WERI-Rb-1 (cell line): ENCODE data around the gene MXRA5.
"Not testable (repeated sequence)": the region's sequence is repeated elsewhere in the genome, so short reads cannot be mapped to it uniquely, and the experiment has no call there.

Experiments
- DNase-seq: peaks from one replicate; pipeline ENCODE4 v3.0.0-alpha.2; 2020
- H3K27ac ChIP-seq: fragments of 250-450 bp; sonication (Bioruptor Pico); 2 replicates; pipeline ENCODE4 v1.5.1; 2020; ENCODE audit warnings: mild to moderate bottlenecking, moderate library complexity
- H3K27me3 ChIP-seq: fragments of 250-450 bp; sonication (Bioruptor Pico); 2 replicates; pipeline ENCODE4 v1.5.1; 2021; ENCODE audit warnings: mild to moderate bottlenecking, low read depth, moderate library complexity; ENCODE audit not compliant: insufficient read depth, severe bottlenecking
- H3K36me3 ChIP-seq: fragments of 250-450 bp; sonication (Bioruptor Pico); 2 replicates; pipeline ENCODE4 v1.5.1; 2020; ENCODE audit warnings: mild to moderate bottlenecking, moderate library complexity
- H3K4me3 ChIP-seq: 2 replicates; pipeline ENCODE4 v1.5.1; 2011; ENCODE audit warnings: low read depth, mild to moderate bottlenecking, control low read depth, low read length
- H3K9me3 ChIP-seq: fragments of 250-450 bp; sonication (Bioruptor Pico); 2 replicates; pipeline ENCODE4 v1.5.1; 2021; ENCODE audit warnings: mild to moderate bottlenecking, moderate library complexity; ENCODE audit not compliant: severe bottlenecking
- CTCF ChIP-seq: IDR thresholded peaks from 2 replicates; pipeline ENCODE4 v1.5.1; 2011; ENCODE audit warnings: low read depth, mild to moderate bottlenecking, control low read depth, inconsistent platforms, low read length

MXRA5 gene

GRCh38 chrX:3348191-3348590 is 1.7 kb upstream of the MXRA5 start:
- Histone ChIP-seq H3K4me3 (no peak overlapping the region), H3K9me3 (peaks cover 6% of the 10 kb centered on the region), H3K27ac (no peak overlapping the region), H3K27me3 (peaks cover 11% of the 10 kb centered on the region), H3K36me3 (no peaks in the 10 kb centered on the region)
- no peak for DNase-seq
- no peak for TF ChIP-seq CTCF

- DNase-seq = no peak
- Histone ChIP-seq H3K9me3 (peaks cover 6% of the 10 kb centered on the region), H3K27ac (no peak overlapping the region), H3K27me3 (peaks cover 11% of the 10 kb centered on the region), H3K4me3 (no peak overlapping the region), H3K36me3 (no peaks in the 10 kb centered on the region)
- no peak for TF ChIP-seq CTCF
Measured at GRCh38 chrX:3345281-3346191, 916 bp downstream of the MXRA5 start.

GRCh38 chrX:3343569-3343968 is 2.9 kb downstream of the MXRA5 start:
- DNase-seq, H3K27ac ChIP-seq, H3K9me3 ChIP-seq, H3K36me3 ChIP-seq, H3K4me3 ChIP-seq: not testable (repeated sequence)
- peaks cover 11% of the 10 kb centered on the region for H3K27me3 ChIP-seq

DNA sequence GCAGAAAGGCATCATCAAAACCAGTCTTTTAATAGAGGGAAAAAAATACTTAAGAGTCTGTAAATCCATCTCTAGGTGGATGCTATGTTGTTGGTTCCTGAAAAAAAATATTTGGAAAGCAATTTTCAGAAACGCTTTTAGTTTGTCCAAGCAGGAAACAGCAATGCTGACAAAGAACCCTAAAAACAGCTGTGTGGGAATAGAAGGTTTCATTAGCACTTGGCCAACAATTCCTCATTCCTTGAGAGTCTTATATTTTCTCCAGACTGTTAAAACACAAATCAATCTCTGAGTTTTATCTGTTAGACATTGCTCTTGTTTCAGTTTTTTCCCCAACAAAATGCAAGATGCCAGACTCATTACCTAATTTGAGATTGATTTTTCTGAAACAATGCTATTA is 6.4 kb downstream of the MXRA5 start:
- Histone ChIP-seq H3K27me3 (peaks cover 2% of the 10 kb centered on the region), H3K36me3 (no peaks in the 10 kb centered on the region), H3K27ac (no peak overlapping the region), H3K9me3 (no peaks in the 10 kb centered on the region), H3K4me3 (no peak overlapping the region)
- no peak for DNase-seq
- no peak for TF ChIP-seq CTCF

DNA sequence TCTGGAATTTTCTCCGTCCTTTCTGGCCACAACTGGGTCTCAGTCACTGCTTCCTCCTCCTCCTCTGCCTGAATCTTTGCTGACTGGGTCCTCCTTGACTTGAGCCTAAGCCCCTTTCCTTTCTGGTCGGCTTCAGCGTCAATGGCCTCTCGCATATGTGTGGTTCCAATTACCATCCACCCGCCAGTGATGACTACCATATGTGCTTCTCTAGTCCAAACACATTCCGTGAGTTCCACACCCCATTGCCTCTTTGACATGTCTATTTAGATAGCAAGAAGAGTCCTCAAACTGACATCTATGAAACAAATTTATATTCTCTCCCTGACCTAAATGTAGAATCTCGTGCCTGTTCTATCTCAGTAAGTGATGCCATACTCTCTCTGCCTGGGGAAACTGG is 19.8 kb downstream of the MXRA5 start:
- Histone ChIP-seq H3K27me3 (no peaks in the 10 kb centered on the region), H3K4me3 (no peak overlapping the region), H3K9me3 (no peaks in the 10 kb centered on the region), H3K27ac (no peak overlapping the region), H3K36me3 (no peaks in the 10 kb centered on the region)
- no peak for DNase-seq
- no peak for TF ChIP-seq CTCF

- no peak overlapping the region for H3K4me3 ChIP-seq
- no peak for DNase-seq
- no peaks in the 10 kb centered on the region for H3K9me3 ChIP-seq
- no peaks in the 10 kb centered on the region for H3K36me3 ChIP-seq
- TF ChIP-seq CTCF = no peak
- no peak overlapping the region for H3K27ac ChIP-seq
- H3K27me3 ChIP-seq = peaks cover 2% of the 10 kb centered on the region
Measured at GRCh38 chrX:3320471-3321046, 25.9 kb downstream of the MXRA5 start.
